NCI-H1436 treated with DMSO at 0.1 percent for 48 hours (cell line): ENCODE measurements around the gene IL31RA.

Experiments
- DNase-seq: peaks from one replicate; lab custom pipeline; 2025; lab: John Stamatoyannopoulos, UW

The IL31RA gene

GRCh38 chr5:55860288-55860687 is 9.1 kb downstream of the IL31RA start:
- DNase-seq: no peak

GRCh38 chr5:55860709-55861108 is 9.6 kb downstream of the IL31RA start:
- DNase-seq: no peak

- no peak for DNase-seq
Observed at GRCh38 chr5:55864606-55865541, 13.7 kb downstream of the IL31RA start.

GRCh38 chr5:55865831-55866230 is 14.7 kb downstream of the IL31RA start:
- DNase-seq: no peak

GRCh38 chr5:55866485-55866884 is 15.3 kb downstream of the IL31RA start:
- DNase-seq: no peak

- DNase-seq: no peak
Observed at GRCh38 chr5:55866934-55867333, 15.8 kb downstream of the IL31RA start.

- DNase-seq: no peak
Observed at GRCh38 chr5:55868846-55869245, 17.7 kb downstream of the IL31RA start.

- no peak for DNase-seq
Observed at GRCh38 chr5:55869847-55870246, 18.7 kb downstream of the IL31RA start.

GRCh38 chr5:55873234-55873633 is 22.1 kb downstream of the IL31RA start:
- DNase-seq: no peak

GRCh38 chr5:55877655-55878054 is 26.5 kb downstream of the IL31RA start:
- DNase-seq: no peak

- DNase-seq: no peak
Observed at GRCh38 chr5:55880453-55880852, 29.3 kb downstream of the IL31RA start.

GRCh38 chr5:55885359-55885758 is 34.2 kb downstream of the IL31RA start:
- DNase-seq: no peak

- no peak for DNase-seq
Observed at GRCh38 chr5:55888205-55888604, 37.0 kb downstream of the IL31RA start.

GRCh38 chr5:55892479-55892878 is 41.3 kb downstream of the IL31RA start:
- no peak for DNase-seq

GRCh38 chr5:55894135-55894534 is 43.0 kb downstream of the IL31RA start:
- no peak for DNase-seq

- no peak for DNase-seq
Observed at GRCh38 chr5:55895346-55895745, 44.2 kb downstream of the IL31RA start.

GRCh38 chr5:55896238-55896637 is 45.1 kb downstream of the IL31RA start:
- no peak for DNase-seq

GRCh38 chr5:55896663-55897062 is 45.5 kb downstream of the IL31RA start:
- no peak for DNase-seq

GRCh38 chr5:55897206-55897894 is 46.2 kb downstream of the IL31RA start:
- DNase-seq: no peak

- no peak for DNase-seq
Observed at GRCh38 chr5:55897905-55898304, 46.7 kb downstream of the IL31RA start.

- no peak for DNase-seq
Observed at GRCh38 chr5:55899344-55899743, 48.2 kb downstream of the IL31RA start.

- DNase-seq: no peak
Observed at GRCh38 chr5:55900068-55900467, 48.9 kb downstream of the IL31RA start.

GRCh38 chr5:55900776-55901175 is 49.6 kb downstream of the IL31RA start:
- DNase-seq: no peak
